Head of caudate nucleus (tissue), 42 donors: ENCODE data around the gene CAVIN2.

Experiments used
- DNase-seq, 42 donors: peaks; one replicate each; pipeline versions ENCODE4 v3.0.0 to v3.0.0-alpha.2; 2020 to 2021; ENCODE audit warnings: mixed read lengths in 7 of 42
- intact Hi-C: fragments of 100-400 bp; cut with DNase I; formaldehyde crosslinking; loops from one replicate; pipeline ENCODE4 v1.15.0; 2022

Gene CAVIN2

GRCh38 chr2:191847764-191848163 lies 876 bp upstream of the CAVIN2 start:
- intact Hi-C loops = no loop called here
- DNase-seq = no peak

- intact Hi-C loops = no loop called here
- DNase-seq = no peak
Observed at GRCh38 chr2:191845876-191846514, 893 bp downstream of the CAVIN2 start.

GRCh38 chr2:191845248-191845715 lies 1.6 kb downstream of the CAVIN2 start:
- intact Hi-C loops = no loop called here
- DNase-seq = peak in 10 of 42 donors; percentile 4 to 51 (median 18)

- intact Hi-C loops = no loop called here
- DNase-seq = no peak
Observed at GRCh38 chr2:191844706-191845105, 2.2 kb downstream of the CAVIN2 start.

GRCh38 chr2:191840921-191841320 lies 6.0 kb downstream of the CAVIN2 start:
- intact Hi-C loops = no loop called here
- no peak for DNase-seq

- intact Hi-C loops = no loop called here
- DNase-seq = no peak
Observed at GRCh38 chr2:191839918-191840804, 6.7 kb downstream of the CAVIN2 start.

GRCh38 chr2:191838526-191838925 lies 8.4 kb downstream of the CAVIN2 start:
- intact Hi-C loops = no loop called here
- no peak for DNase-seq

- no peak for DNase-seq
- intact Hi-C loops = no loop called here
Observed at GRCh38 chr2:191836853-191837769, 9.8 kb downstream of the CAVIN2 start.

- intact Hi-C loops = no loop called here
- no peak for DNase-seq
Observed at GRCh38 chr2:191836471-191836852, 10.4 kb downstream of the CAVIN2 start.

- intact Hi-C loops = no loop called here
- no peak for DNase-seq
Observed at GRCh38 chr2:191835539-191836350, 11.1 kb downstream of the CAVIN2 start.

- intact Hi-C loops = no loop called here
- no peak for DNase-seq
Observed at GRCh38 chr2:191835100-191835499, 11.8 kb downstream of the CAVIN2 start.

- no peak for DNase-seq
- intact Hi-C loops = no loop called here
Observed at GRCh38 chr2:191833356-191833755, 13.5 kb downstream of the CAVIN2 start.

GRCh38 chr2:191832668-191833067 lies 14.2 kb downstream of the CAVIN2 start:
- intact Hi-C loops = no loop called here

GRCh38 chr2:191831410-191831994 lies 15.4 kb downstream of the CAVIN2 start:
- DNase-seq = no peak
- intact Hi-C loops = no loop called here

More at GRCh38 chr2:191832668-191833067, 14.2 kb downstream of the CAVIN2 start:
- no peak for DNase-seq

GRCh38 chr2:191824398-191824797 lies 22.5 kb downstream of the CAVIN2 start:
- no peak for DNase-seq
- intact Hi-C loops = no loop called here

GRCh38 chr2:191821078-191821477 lies 25.8 kb downstream of the CAVIN2 start:
- no peak for DNase-seq
- intact Hi-C loops = no loop called here

GRCh38 chr2:191818725-191819350 lies 28.1 kb downstream of the CAVIN2 start:
- intact Hi-C loops = no loop called here
- DNase-seq = no peak

- intact Hi-C loops = no loop called here
Observed at GRCh38 chr2:191818133-191818532, 28.8 kb downstream of the CAVIN2 start.

More at GRCh38 chr2:191818133-191818532, 28.8 kb downstream of the CAVIN2 start:
- no peak for DNase-seq
